NCI-H82 treated with DMSO at 0.1 percent for 48 hours (cell line): ENCODE data around the gene BMPR2.
"Not testable (repeated sequence)": the region's sequence is repeated elsewhere in the genome, so short reads cannot be mapped to it uniquely, and the experiment has no call there.

Experiments
- DNase-seq: peaks from one replicate; lab custom pipeline; 2025; ENCODE audit not compliant: unreplicated experiment; lab: John Stamatoyannopoulos, UW

BMPR2 gene

GRCh38 chr2:202514732-202515131 is 138.6 kb downstream of the BMPR2 start:
- DNase-seq = no peak

GRCh38 chr2:202519453-202519852 is 143.3 kb downstream of the BMPR2 start:
- no peak for DNase-seq

- DNase-seq = no peak
These were observed 145.3 kb downstream of the BMPR2 start for GRCh38 chr2:202521470-202521869.

- DNase-seq = no peak
These were observed 153.3 kb downstream of the BMPR2 start for GRCh38 chr2:202529389-202529788.

GRCh38 chr2:202530038-202530437 is 153.9 kb downstream of the BMPR2 start:
- DNase-seq = no peak

GRCh38 chr2:202535290-202535689 is 159.2 kb downstream of the BMPR2 start:
- DNase-seq = not testable (repeated sequence)

GRCh38 chr2:202541137-202541536 is 165.0 kb downstream of the BMPR2 start:
- no peak for DNase-seq

GRCh38 chr2:202542142-202542541 is 166.0 kb downstream of the BMPR2 start:
- DNase-seq = no peak

GRCh38 chr2:202545523-202545922 is 169.4 kb downstream of the BMPR2 start:
- no peak for DNase-seq

GRCh38 chr2:202545931-202546330 is 169.8 kb downstream of the BMPR2 start:
- DNase-seq = no peak

- not testable (repeated sequence) for DNase-seq
These were observed 170.5 kb downstream of the BMPR2 start for GRCh38 chr2:202546499-202547141.

- no peak for DNase-seq
These were observed 172.1 kb downstream of the BMPR2 start for GRCh38 chr2:202548240-202548639.

GRCh38 chr2:202551000-202551399 is 174.9 kb downstream of the BMPR2 start:
- DNase-seq = not testable (repeated sequence)

- no peak for DNase-seq
These were observed 179.2 kb downstream of the BMPR2 start for GRCh38 chr2:202555356-202555755.

- DNase-seq = no peak
These were observed 184.1 kb downstream of the BMPR2 start for GRCh38 chr2:202560200-202560599.

GRCh38 chr2:202564226-202564625 is 188.1 kb downstream of the BMPR2 start:
- no peak for DNase-seq

- no peak for DNase-seq
These were observed 190.2 kb downstream of the BMPR2 start for GRCh38 chr2:202566286-202566685.

GRCh38 chr2:202574541-202574940 is 198.4 kb downstream of the BMPR2 start:
- DNase-seq = no peak

GRCh38 chr2:202575194-202575593 is 199.1 kb downstream of the BMPR2 start:
- DNase-seq = not testable (repeated sequence)

GRCh38 chr2:202577250-202578183 is 201.4 kb downstream of the BMPR2 start:
- peak; percentile 91 for DNase-seq

- not testable (repeated sequence) for DNase-seq
These were observed 206.7 kb downstream of the BMPR2 start for GRCh38 chr2:202582846-202583245.

GRCh38 chr2:202583709-202584219 is 207.6 kb downstream of the BMPR2 start:
- no peak for DNase-seq
